ENCODE results near the gene CD52. TPM values are rescaled to one million over a fixed set of nuclear protein-coding genes. Genes with fewer than 3 reads are reported as not detected.

CD52 gene
- total and polyA plus RNA-seq, 2 donors (not counting 3 experiments of a cell fraction or from before 2014, with no cell fraction given), result not detected

DNA sequence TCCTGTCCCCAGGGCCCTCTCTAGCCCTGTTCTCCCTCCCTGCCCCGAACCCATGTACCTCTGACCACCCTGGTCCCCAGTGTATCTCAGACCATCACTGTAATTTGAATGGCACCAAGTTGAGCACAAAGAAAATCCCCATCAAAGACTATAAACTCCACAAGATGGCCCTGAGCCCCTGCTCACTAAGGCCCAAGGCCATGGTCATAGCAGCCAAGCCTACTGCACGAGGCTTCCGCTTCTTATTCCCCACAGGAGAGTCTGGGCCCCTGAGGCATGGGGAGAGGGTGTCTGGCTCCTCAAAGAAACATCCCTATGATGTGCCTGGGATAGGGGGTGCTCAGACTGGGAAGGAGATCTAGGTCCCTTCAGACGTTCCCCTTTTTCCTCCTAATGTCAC lies 50.2 kb downstream of the CD52 start:
- intact Hi-C loops (cut with micrococcal nuclease), result no loop called here
- TF ChIP-seq FOS (IDR thresholded peaks at IDR 0.05; ENCODE audit: borderline replicate concordance, insufficient read depth, low read length) (no peak), MAX (IDR thresholded peaks at IDR 0.05; ENCODE audit: insufficient read depth, insufficient read length) (no peak), JUN (IDR thresholded peaks at IDR 0.05; ENCODE audit: borderline replicate concordance, insufficient read depth, insufficient read length, low read depth) (no peak), POLR2AphosphoS5 (IDR thresholded peaks at IDR 0.05; ENCODE audit: insufficient read depth, low read depth, low read length) (no peak), EZH2 (IDR thresholded peaks at IDR 0.05; ENCODE audit: borderline replicate concordance, low read depth, low read length, severe bottlenecking) (no peak), MYC (IDR thresholded peaks at IDR 0.05; ENCODE audit: low read depth, low read length) (no peak), CTCF (IDR thresholded peaks at IDR 0.05; ENCODE audit: extremely low read depth in 1 of 2, insufficient read depth in 1 of 2, low read depth in 1 of 2, low read length in 2 of 2) (no peak), POLR2A (IDR thresholded peaks at IDR 0.05; ENCODE audit: low read depth, low read length) (no peak), GATA2 (IDR thresholded peaks at IDR 0.05; ENCODE audit: insufficient read depth, insufficient read length, low read depth, low read length) (no peak)
- no peak for DNase-seq (ENCODE audit: low read depth, low spot score)
- no TSS peak for BruUV-seq (replicated peaks)
- dilution Hi-C loops (cut with MboI; ENCODE audit: extremely low pct_ligation_motif_present, low sequenced_read_pairs), result no loop called here
- Histone ChIP-seq H3K36me3 (ENCODE audit: control insufficient read depth in 2 of 2, extremely low read depth in 1 of 2, insufficient read depth in 2 of 2, low read length in 2 of 2) (no peaks in the 10 kb centered on the region), H3K4me1 (ENCODE audit: control insufficient read depth, extremely low read depth, insufficient read depth, low read length) (no peaks in the 10 kb centered on the region), H3K79me2 (ENCODE audit: control insufficient read depth, insufficient read depth, low read length) (no peaks in the 10 kb centered on the region), H3K4me2 (ENCODE audit: insufficient read depth, low read length) (no peak overlapping the region), H3K27me3 (ENCODE audit: control insufficient read depth in 2 of 2, insufficient read depth in 2 of 2, low read length in 2 of 2) (no peaks in the 10 kb centered on the region), H2AFZ (ENCODE audit: low read depth, low read length) (no peak overlapping the region), H4K20me1 (replicated peaks; ENCODE audit: control insufficient read depth, extremely low read depth, insufficient read depth, low read length) (no peaks in the 10 kb centered on the region), H3K9me3 (replicated peaks; ENCODE audit: control insufficient read depth, insufficient read depth, low read length) (no peaks in the 10 kb centered on the region), H3K9ac (replicated peaks; ENCODE audit: extremely low read depth, insufficient read depth, low read length) (no peak overlapping the region), H3K9me1 (replicated peaks; ENCODE audit: control insufficient read depth, extremely low read depth, insufficient read depth, low read length) (no peaks in the 10 kb centered on the region), H3K27ac (ENCODE audit: insufficient read depth, low read depth, low read length) (no peak overlapping the region), H3K4me3 (replicated peaks in 1 of 3; ENCODE audit: insufficient read depth in 1 of 3, low read depth in 1 of 3, low read length in 3 of 3) (no peak overlapping the region)
- ChIA-PET POLR2A (no interaction called here), CTCF (interaction anchor here (1.5 kb wide), 1 partner anchor 49 kb away, joined by 5 read pairs; no protein-coding TSS in a partner anchor)
- FAIRE-seq, result no peak
